Astrocyte (in vitro differentiated cells and primary cell): ENCODE data around the gene NRIP3.

Experiments used
- CTCF ChIP-seq: IDR thresholded peaks from 2 replicates; pipeline ENCODE4 v1.5.1; 2011; ENCODE audit warnings: low read depth, mild to moderate bottlenecking, inconsistent platforms, low read length, moderate library complexity; ENCODE audit not compliant: insufficient read depth
- EZH2 ChIP-seq: IDR thresholded peaks from 2 replicates; pipeline ENCODE4 v1.6.1; 2012; ENCODE audit warnings: mild to moderate bottlenecking, low read length, inconsistent platforms; ENCODE audit not compliant: insufficient read depth

GRCh38 chr11:9013373-9013772 lies 9.6 kb upstream of the NRIP3 start:
- TF ChIP-seq CTCF (no peak), EZH2 (no peak)
